Adipocyte (in vitro differentiated cells): ENCODE data around the gene WNK2.
"Not testable (repeated sequence)": the region's sequence is repeated elsewhere in the genome, so short reads cannot be mapped to it uniquely, and the experiment has no call there.

Experiments used
- DNase-seq: peaks from one replicate; pipeline ENCODE4 v3.0.0-alpha.2; 2015; ENCODE audit warnings: low read depth
- H3K27me3 ChIP-seq: replicated peaks from 2 replicates; pipeline ENCODE4 v1.7.0; 2013; ENCODE audit warnings: mild to moderate bottlenecking, low read length, moderate library complexity; ENCODE audit not compliant: control insufficient read depth, insufficient read depth
- H3K36me3 ChIP-seq: 2 replicates; pipeline ENCODE4 v1.7.0; 2013; ENCODE audit warnings: low read length, mild to moderate bottlenecking, moderate library complexity; ENCODE audit not compliant: control insufficient read depth, insufficient read depth, severe bottlenecking
- H3K4me1 ChIP-seq: 2 replicates; pipeline ENCODE4 v1.7.0; 2013; ENCODE audit warnings: mild to moderate bottlenecking, low read length, moderate library complexity; ENCODE audit not compliant: control insufficient read depth, insufficient read depth
- H3K4me3 ChIP-seq: 2 replicates; pipeline ENCODE4 v1.7.0; 2013; ENCODE audit warnings: mild to moderate bottlenecking, low read length, moderate library complexity
- H3K9ac ChIP-seq: 2 replicates; pipeline ENCODE4 v1.7.0; 2013; ENCODE audit warnings: mild to moderate bottlenecking, low read length, moderate library complexity
- H3K9me3 ChIP-seq: 2 replicates; pipeline ENCODE4 v1.7.0; 2013; ENCODE audit warnings: mild to moderate bottlenecking, low read length, moderate library complexity; ENCODE audit not compliant: control insufficient read depth

WNK2 gene

DNA sequence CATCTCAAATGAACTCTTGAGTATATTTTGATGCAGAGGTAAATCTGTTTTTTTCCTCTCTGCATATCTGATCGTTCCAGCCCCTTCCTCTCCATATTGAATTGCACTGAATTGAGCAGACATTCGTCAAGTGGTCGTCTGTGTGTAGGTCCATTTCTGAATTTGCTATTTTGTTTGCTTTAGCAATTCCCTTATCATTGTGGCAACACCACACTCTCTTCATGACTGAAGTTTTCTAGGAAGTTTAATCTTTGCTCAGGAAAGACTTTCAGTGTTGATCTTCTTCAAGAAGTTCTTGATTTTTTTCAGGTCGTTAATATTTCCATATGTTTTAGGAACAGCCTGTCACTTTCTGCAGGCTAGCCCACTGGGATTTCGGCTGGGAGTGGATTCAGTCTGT is 132.0 kb downstream of the WNK2 start:
- DNase-seq = no peak
- H3K4me1 ChIP-seq = peaks cover 11% of the 10 kb centered on the region
- H3K9ac ChIP-seq = no peak overlapping the region
- no peak overlapping the region for H3K4me3 ChIP-seq
- no peaks in the 10 kb centered on the region for H3K36me3 ChIP-seq
- H3K27me3 ChIP-seq = peaks cover 41% of the 10 kb centered on the region
- H3K9me3 ChIP-seq = no peaks in the 10 kb centered on the region

GRCh38 chr9:93316726-93317494 is 133.0 kb downstream of the WNK2 start:
- peaks cover 9% of the 10 kb centered on the region for H3K4me1 ChIP-seq
- DNase-seq = no peak
- H3K4me3 ChIP-seq = no peak overlapping the region
- H3K9me3 ChIP-seq = no peaks in the 10 kb centered on the region
- no peaks in the 10 kb centered on the region for H3K36me3 ChIP-seq
- H3K9ac ChIP-seq = no peak overlapping the region
- H3K27me3 ChIP-seq = peaks cover 36% of the 10 kb centered on the region

DNA sequence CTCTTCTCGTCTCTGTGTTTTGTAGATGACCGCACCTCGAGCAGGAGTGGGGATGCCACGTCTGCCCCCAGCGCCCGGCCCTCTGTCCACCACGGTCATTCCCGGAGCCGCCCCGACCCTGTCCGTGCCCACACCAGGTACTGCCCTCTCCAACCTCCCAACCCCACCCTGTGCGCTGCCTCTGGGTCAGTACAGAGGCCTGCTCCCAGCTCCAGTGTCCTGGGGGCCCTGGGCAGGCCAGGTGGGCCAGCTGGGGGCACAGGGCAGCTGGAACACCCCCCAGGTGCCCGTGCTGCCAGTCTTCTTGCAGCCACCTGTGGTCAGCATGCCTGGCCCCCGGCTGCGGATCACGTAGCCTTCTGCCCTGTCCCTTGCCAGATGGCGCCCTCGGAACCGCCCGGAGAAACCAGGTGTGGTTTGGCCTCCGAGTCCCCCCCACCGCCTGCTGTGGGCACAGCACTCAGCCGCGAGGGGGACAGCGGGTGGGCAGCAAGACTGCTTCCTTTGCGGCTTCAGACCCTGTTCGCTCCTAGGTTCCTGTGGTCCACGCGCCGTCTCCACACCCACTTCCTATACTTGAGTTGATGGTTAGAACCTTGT is 133.7 kb downstream of the WNK2 start:
- Histone ChIP-seq H3K9me3 (no peaks in the 10 kb centered on the region), H3K27me3 (peaks cover 36% of the 10 kb centered on the region)
- DNase-seq = no peak

DNA sequence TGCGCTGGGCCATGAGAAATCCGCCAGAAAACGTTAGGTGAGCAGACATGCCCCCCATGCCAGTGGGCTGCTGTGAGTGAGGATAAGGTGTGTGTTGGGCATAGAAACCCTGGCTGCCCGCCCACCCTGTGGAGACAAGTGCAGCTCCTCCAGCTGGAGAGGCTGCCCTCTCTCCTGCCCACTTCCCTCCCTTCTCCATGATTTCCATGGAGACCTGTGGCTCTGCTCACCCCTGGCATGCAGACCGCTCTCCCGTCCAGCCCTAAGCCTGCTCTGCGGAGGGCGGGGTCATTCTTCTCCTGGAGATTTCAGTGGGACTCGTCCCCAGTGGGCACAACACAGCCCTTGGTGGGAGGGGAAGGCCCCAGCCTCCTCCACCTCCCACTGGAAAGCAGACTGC is 134.5 kb downstream of the WNK2 start:
- no peak for DNase-seq
- Histone ChIP-seq H3K27me3 (peaks cover 36% of the 10 kb centered on the region), H3K9me3 (no peaks in the 10 kb centered on the region), H3K4me3 (no peak overlapping the region), H3K9ac (no peak overlapping the region), H3K36me3 (no peaks in the 10 kb centered on the region), H3K4me1 (no peaks in the 10 kb centered on the region)

More for the DNA sequence above, 133.7 kb downstream of the WNK2 start:
- peaks cover 5% of the 10 kb centered on the region for H3K4me1 ChIP-seq
- H3K9ac ChIP-seq = no peak overlapping the region
- H3K36me3 ChIP-seq = no peaks in the 10 kb centered on the region
- H3K4me3 ChIP-seq = no peak overlapping the region

GRCh38 chr9:93319301-93319991 is 135.5 kb downstream of the WNK2 start:
- Histone ChIP-seq H3K36me3 (no peaks in the 10 kb centered on the region), H3K27me3 (peaks cover 36% of the 10 kb centered on the region)
- DNase-seq = no peak

DNA sequence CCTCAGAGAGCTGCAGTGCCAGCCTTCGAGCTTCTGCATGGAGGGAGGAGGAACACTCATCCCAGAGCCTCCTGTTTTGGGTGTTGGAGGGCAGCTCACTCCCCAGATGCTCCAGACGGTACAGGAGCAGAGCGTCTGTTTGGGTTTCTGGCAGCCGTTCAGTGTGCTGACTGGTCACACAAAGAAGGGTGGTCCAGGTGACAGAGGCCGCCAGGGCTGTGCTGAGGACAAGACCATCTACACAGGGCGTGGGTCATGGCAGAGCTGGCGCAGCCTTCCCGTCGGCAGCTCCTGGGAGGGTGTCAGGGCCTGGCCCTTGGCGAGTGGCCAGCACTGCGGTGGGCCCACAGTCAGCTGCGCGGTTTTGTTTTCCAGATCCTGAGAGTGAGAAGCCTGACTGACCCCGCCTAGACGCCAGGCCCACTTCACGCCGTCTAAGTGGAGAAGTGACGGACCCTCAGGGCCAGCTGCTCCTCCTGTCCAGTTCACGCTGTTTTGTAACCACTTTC is 136.1 kb downstream of the WNK2 start:
- no peaks in the 10 kb centered on the region for H3K9me3 ChIP-seq
- H3K9ac ChIP-seq = no peak overlapping the region
- H3K36me3 ChIP-seq = no peaks in the 10 kb centered on the region
- H3K4me3 ChIP-seq = no peak overlapping the region
- DNase-seq = no peak
- peaks cover 36% of the 10 kb centered on the region for H3K27me3 ChIP-seq
- H3K4me1 ChIP-seq = no peaks in the 10 kb centered on the region

More at GRCh38 chr9:93319301-93319991, 135.5 kb downstream of the WNK2 start:
- Histone ChIP-seq H3K9me3 (no peaks in the 10 kb centered on the region), H3K4me3 (no peak overlapping the region), H3K4me1 (no peaks in the 10 kb centered on the region), H3K9ac (no peak overlapping the region)

DNA sequence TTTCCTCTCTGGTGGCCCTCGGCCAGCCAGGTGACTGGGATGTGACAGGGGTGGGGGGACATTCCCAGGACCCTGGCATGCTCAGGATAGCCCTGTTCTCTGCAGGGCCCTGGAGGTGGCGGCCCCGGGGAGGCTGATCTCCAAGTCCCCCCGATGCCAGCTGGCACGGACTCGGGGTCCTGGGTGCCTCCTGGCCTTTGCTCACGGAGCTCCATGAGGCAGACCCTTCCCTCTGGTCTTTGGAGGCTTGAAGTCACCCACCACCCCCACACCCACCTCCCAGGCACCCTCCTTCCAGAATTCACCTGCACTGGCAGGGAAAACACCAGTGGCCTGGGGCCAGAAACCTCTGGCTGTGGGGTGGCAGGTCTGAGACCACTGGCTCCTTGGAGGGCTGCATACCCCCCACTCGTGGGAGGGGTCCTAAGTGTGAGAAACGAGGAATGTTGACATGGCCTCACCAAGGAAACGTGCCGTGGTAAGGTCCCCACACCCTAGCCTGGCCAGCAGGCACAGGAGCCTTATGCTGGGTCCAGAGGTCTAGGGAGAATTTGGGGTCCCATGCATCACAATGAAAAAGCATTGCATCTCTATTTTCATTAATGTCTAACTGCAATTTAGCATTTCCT is 136.8 kb downstream of the WNK2 start:
- no peaks in the 10 kb centered on the region for H3K9me3 ChIP-seq
- no peaks in the 10 kb centered on the region for H3K36me3 ChIP-seq
- DNase-seq = no peak
- H3K9ac ChIP-seq = no peak overlapping the region
- no peak overlapping the region for H3K4me3 ChIP-seq
- peaks cover 35% of the 10 kb centered on the region for H3K27me3 ChIP-seq
- H3K4me1 ChIP-seq = no peaks in the 10 kb centered on the region

DNA sequence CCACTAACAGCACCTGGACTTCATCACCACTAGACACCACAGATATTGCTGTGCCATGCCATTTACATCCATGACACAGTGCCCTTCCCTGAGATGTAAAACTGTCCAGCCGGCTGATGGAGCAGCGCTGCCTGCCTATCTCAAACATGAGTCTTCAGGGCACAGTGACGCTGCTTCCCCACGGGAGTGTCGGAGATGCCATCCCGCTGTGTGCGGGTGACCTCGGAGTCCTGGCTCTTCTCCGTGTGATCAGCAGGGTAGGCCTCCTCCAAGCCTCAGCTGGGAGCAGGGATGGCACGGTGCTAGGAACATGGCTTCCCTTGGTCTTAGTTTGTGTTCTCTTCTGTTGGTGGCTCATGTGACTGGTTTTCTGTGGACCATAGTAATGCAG is 137.3 kb downstream of the WNK2 start:
- Histone ChIP-seq H3K4me3 (no peak overlapping the region), H3K27me3 (peaks cover 29% of the 10 kb centered on the region), H3K4me1 (no peaks in the 10 kb centered on the region), H3K9ac (no peak overlapping the region), H3K9me3 (no peaks in the 10 kb centered on the region), H3K36me3 (no peaks in the 10 kb centered on the region)
- no peak for DNase-seq

GRCh38 chr9:93323446-93323954 is 139.6 kb downstream of the WNK2 start:
- not testable (repeated sequence) for DNase-seq, H3K4me3 ChIP-seq, H3K36me3 ChIP-seq, H3K4me1 ChIP-seq, H3K9ac ChIP-seq, H3K9me3 ChIP-seq
- H3K27me3 ChIP-seq = peaks cover 13% of the 10 kb centered on the region

GRCh38 chr9:93324191-93324834 is 140.4 kb downstream of the WNK2 start:
- Histone ChIP-seq H3K4me3 (no peak overlapping the region), H3K9ac (no peak overlapping the region), H3K9me3 (no peaks in the 10 kb centered on the region), H3K27me3 (peaks cover 6% of the 10 kb centered on the region), H3K4me1 (no peaks in the 10 kb centered on the region), H3K36me3 (no peaks in the 10 kb centered on the region)
- no peak for DNase-seq
